ENCODE data around the gene DST. TPM values are rescaled to one million over a fixed set of nuclear protein-coding genes. Genes with fewer than 3 reads are reported as not detected.

The DST gene
- polyA plus RNA-seq, 3 donors, result 20.1 to 91.7 (median 36.9) TPM

DNA sequence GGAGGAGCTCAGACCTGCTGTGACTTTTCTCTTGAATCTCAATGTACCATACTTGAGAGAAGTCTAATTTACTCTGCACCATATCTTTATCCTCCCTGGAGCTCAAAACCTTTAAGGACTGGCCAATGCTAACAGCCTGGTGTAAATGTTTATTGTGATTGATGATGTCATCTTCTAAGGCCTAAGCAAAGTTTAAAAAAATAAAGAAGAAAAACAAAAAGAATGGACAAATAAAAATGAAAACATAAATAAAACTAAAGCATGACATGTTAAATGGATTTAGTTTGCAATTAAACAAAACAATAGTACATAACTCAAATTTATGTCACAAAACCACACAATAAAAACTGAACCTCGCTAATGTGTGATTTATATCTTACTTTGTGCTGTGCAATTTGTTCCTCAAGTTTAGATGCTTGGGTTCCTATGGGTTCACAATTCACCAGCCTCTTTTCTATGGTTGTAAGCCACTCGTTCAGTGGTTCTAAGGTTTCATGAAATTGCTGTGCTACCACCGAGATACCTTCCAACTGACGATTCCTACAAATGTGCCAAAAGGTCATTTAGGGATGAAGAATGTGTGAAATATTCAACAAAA, 113.0 kb downstream of the DST start:
- 79 to 92% (median 80%) methylated on average over 4 of the region's 4 CpGs for WGBS, 3 donors
- no peak overlapping the region for H3K27ac ChIP-seq (ENCODE audit: low read depth, low read length)

DNA sequence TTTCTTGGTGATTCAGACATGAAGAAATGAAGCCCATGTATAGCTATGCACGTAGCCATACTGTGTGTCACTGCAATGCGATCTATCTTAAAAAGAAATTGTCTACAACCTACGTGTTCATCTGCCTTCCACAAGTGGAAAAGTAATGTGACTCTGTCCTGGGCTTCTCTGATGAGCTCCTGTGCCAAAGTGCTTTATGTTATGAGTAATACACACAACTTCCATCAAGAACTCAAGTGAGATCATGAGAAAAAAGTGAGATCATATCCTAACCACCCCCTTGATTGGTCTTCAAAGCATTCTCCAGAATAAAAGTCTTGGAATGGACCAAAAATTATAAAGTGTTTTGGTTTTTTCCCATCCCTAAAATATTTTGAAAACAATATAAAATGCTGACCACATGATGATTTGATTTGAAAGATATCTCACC, 114.3 kb downstream of the DST start:
- no peak overlapping the region for H3K27ac ChIP-seq (ENCODE audit: low read depth, low read length)
- 72 to 92% (median 81%) methylated on average over 3 of the region's 3 CpGs for WGBS, 3 donors

DNA sequence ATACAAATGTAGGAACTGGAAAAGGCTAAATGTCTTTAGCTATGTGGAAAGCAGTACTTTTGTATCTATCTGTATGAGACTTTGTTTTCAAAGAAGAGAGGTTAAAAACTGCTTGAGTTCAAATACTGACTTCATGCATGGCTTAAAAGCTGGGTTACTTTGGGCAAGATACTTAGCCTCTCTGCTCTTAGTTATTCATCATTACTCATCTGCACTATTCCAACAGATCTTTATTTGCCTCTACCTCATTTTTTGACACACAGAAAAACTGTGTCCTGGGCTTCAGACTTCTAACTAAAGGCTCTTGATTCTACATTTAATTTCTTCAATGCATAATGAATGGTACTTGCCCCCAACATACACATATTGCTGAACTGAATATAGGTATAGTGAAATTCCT, 114.8 kb downstream of the DST start:
- no peak overlapping the region for H3K27ac ChIP-seq (ENCODE audit: low read depth, low read length)

DNA sequence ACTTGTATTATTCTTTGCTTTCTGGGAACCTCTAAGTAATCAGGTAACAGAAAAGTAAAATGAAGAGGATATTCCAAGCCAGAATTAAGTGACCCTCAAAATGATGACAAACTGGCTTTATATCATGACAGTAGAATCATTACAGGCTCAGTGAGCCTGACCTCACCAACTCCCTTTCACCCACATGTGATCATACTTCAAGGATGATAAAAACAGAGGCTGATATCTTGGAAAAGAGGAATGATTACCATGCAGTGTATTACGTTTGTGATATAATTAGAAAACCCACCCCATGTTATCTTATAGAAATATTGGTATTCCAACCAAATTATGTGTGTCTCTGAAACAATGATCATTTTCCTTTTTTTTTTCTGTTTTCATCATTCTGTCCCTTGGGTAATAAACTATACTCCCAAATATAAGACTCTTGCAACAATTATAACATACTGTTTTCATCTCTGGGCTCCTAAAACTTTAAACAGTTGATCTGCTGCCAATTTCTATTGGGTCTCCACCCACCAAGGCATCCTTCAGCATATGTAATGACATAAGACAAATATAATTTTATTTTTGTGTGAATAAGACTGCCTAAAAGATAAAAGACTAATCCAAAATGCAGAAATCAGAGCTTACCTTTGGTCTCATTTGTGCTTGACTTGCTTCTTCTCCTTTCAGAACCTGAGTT, 115.7 kb downstream of the DST start:
- H3K27ac ChIP-seq (ENCODE audit: low read depth, low read length), result no peak overlapping the region
- 36 to 45% (median 44%) methylated on average over 1 of the region's 1 CpG for WGBS, 3 donors

DNA sequence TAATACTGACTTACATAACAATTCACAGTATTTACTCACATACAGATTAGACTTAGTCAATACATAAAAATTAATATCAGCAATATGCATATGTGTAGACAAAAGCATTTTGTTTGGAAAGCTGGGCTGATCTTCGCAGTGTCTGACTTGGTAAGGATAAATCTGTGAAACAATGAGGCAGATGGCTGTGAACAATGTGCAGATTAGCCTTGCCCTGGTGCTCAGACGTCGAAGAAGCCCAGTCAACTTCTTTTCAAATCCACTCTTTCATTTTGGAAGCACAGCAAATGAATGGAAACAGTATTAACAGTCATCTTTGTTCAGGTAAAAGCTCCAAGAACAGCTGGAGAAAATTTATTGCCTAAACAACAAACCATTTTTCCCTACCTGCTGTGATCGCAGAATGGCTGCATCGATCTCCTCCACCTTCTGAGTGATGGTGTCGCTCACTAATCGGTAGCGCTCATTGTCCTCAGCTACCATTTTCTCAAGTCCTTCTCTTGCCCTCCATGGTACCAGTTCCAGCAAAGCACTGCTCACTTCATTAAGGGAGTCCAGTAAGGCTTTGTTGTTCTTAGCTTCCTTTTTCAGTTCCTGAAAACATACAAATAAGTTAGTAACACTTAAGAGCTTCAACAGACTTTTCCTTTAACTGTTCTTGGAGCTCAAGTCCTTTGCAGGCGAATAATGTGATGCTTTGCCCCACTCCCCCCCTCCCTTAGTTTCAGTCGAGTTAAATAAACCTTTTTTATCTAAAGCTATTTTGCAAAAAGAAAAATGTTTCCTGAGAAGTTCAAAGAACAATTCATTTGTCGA, 116.5 kb downstream of the DST start:
- WGBS, 3 donors, result 61 to 77% (median 71%) methylated on average over 11 of the region's 11 CpGs
- H3K27ac ChIP-seq (ENCODE audit: low read depth, low read length), result no peak overlapping the region

DNA sequence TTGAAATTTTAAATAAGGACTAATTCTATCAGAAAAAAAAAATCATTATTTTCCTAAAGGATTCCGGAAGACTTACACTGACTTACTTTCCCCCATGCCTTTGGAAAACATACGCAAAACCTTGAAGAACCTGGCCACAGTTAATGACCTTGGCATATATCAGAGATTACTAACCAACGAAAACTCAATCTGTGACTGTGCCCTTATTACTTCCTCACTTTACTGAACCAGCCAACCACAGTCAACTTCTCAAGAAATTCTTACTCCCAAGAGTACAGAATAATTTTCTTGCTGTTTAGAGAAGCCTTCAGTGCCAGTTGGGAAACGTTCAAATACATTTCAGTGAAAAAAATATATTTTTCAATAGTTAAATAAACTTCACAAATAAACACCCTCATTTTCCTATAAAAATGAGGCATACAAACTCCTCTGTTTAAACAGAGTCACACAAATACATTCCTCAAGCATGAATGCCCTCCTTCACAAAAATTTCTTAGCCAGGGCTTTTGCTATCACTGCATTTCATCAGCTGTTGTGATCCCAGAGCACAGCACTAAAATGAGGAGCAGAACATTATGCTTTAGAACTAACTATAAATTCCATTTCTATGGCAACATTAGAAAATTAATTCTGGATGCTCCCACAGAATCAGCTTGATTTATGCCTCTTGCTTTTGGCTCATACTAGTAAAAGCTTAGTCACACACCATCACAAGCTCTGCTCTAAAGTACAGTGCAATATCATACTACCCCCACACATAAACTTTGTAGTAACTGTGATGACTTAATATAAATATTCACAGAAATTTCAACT, 117.6 kb downstream of the DST start:
- 26 to 53% (median 50%) methylated on average over 4 of the region's 4 CpGs for WGBS, 3 donors
- H3K27ac ChIP-seq (ENCODE audit: low read depth, low read length), result no peak overlapping the region

DNA sequence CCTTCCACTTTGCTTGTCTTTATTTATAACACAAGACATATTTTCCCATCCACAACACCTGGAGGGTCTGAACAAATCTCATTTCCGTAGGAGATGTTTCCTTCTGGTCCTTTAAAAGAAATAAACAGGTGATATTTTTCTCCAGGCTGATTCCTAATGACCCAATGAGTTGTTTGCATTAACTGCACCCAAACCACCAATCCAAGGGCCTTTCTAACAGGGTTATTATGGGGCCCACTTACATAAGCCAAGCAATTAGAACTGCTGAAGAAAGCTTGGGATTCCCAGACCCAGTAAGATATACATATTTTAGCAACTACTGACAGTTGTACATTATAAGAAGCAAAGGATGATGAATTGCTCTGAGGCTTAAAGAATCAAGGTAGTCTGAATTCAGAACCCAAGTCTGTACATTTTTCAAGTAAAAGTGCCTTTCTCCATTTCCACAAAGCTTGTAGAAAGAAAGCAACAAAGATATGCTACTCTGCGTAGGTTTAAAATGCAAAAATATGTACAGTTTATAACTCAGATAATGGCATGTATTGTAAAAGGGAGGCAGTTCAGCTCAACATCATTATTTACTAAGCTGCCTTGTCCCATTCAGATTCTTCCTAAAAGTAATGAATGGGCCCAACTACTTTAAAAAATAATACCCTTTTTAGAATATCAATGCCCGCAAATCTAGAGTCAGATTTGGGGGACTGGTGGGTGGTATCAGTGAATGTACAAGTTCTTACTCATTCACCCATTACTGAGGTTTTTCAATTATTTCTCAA, 120.0 kb downstream of the DST start:
- WGBS, 3 donors, result 78 to 91% (median 87%) methylated on average over 3 of the region's 3 CpGs
- no peak overlapping the region for H3K27ac ChIP-seq (ENCODE audit: low read depth, low read length)

DNA sequence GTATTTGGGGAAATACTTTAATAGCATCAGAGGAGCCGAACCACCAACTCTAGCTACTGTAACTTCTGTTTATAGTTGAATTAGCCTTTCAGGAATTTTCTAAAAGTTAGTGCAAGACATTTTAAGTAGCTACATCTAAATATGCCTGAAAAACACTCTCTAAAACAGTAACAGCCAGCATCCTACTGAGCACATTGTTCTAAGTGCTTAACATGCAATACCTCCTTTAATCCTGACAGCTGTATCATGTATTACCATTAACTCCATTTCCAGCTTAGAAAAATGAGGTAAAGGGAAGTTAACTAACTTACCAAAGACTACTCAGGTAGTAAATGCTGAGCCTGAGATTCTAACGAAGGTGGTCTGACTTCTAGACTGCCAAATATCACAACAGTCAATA, 120.7 kb downstream of the DST start:
- 53 to 77% (median 77%) methylated on average over 2 of the region's 2 CpGs for WGBS, 3 donors
- no peak overlapping the region for H3K27ac ChIP-seq (ENCODE audit: low read depth, low read length)

DNA sequence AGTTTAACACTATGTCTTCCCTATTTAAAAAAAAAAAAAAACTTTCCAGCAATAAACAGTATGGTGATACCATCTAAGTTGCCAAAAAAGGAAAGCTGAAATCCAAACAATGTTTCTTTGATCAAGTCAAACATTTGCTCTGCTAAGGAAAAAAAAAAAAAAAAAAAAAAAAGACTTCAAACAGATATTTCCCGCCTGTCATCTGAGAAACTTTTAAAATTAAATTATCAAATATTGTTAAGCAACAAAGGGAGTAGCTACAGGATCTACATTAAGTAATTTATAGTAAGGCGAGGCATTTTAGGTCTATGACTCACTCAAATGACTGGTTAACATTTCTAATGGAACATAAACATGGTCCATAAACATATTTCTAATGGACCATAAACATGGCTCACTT, 121.2 kb downstream of the DST start:
- H3K27ac ChIP-seq (ENCODE audit: low read depth, low read length), result no peak overlapping the region
- WGBS, 3 donors, result 48 to 90% (median 89%) methylated on average over 2 of the region's 2 CpGs

DNA sequence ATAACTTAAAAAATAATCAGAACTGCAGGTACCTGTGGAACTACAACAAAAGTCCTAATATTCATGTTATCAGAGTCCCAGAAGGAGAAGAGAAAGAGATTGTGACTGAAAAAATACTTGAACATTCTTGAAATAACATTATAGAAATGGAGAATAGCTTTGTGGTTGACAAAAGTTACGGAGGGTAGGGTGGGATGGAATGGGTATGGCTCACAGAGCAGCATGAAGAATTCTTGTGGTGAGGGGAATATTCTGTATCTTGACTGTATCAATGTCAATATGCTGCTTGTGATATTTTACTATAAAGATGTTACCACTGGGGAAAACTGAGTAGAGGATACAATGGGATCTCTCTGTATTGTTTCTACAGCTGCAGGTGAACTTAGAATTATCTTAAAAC, 122.5 kb downstream of the DST start:
- 91 to 99% (median 92%) methylated on average over 1 of the region's 1 CpG for WGBS, 3 donors
- no peak overlapping the region for H3K27ac ChIP-seq (ENCODE audit: low read depth, low read length)

DNA sequence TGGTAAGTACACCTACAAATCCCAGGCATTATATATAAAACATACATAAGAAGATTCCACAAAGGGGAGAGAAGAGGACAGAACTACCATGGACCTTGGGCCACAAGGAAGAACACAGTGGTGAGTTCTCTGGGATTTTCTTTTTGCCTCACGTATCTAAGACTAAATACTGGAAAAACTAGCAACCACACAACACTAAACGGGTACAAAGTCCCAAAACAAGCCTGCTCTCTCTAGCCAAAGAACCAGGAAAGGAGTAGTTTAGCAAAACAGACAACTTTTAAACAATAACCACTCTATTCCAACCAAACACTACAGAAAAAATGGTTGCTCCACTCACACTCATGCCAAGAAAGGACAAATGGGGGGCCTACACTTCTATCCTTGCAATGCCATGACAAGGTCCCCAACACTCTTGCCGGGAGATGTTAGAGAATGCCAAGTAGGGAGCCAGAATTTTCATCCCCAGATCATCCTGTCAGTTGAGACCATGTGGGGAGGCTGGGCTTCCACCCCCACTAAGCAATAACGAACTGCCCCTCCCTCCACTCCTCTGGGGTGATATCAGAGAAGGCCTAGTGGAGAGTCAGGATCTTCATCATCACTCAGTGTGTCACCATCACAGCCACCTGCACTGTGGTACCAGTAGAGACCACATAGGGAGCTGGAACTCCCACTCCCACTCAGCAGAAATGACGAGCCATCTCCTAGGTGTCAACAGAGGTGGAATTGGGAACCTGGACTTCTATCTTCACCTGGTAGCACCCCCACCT, 123.5 kb downstream of the DST start:
- WGBS, 3 donors, result 70 to 74% (median 72%) methylated on average over 5 of the region's 5 CpGs
- no peak overlapping the region for H3K27ac ChIP-seq (ENCODE audit: low read depth, low read length)

DNA sequence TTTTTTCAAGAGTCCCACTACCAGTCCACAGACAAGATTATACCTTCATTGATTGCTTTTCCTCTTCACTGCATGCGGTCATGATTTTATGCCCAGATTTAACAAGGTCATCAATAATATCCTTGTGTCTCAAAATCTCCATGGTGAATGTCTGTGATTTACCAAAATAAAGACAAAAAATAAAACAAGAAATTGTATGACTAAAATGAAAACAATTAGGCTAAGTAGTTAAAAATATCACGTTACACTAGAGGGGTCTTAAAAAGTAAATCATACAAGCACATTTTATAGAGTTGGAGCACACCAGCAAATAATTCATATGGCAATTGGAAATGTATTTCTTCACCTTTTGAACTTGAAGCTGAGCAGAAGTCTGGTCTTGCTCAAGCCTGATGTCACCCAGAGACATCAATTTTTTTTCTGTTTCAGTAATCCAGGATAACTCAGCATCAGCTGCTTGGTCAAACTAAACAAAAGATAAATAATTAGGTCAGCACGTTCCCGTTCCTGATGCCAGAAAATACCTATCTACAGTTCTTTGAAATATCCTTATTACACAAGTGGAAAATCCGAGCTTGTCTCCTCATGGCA, 125.4 kb downstream of the DST start:
- no peak overlapping the region for H3K27ac ChIP-seq (ENCODE audit: low read depth, low read length)
- WGBS, 3 donors, result 49 to 59% (median 56%) methylated on average over 5 of the region's 5 CpGs

DNA sequence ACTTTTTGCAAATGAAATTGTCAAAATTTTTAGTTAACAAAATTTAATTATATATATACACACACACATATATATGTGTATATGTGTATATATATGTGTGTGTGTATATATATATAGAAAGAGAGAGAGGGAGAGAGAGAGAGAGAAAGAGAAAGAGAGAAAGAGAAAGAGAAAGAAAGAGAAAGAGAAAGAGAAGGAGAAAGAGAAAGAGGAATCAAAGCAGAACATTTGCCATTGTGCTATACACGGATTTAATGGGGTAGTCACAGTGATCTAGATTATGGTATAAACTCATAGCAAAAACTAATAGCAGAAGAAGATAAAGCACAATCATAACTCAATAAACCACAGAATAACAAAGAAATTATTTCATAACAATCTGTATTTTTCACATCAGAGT, 126.7 kb downstream of the DST start:
- H3K27ac ChIP-seq (ENCODE audit: low read depth, low read length), result no peak overlapping the region
- WGBS, 3 donors, result 64 to 91% (median 66%) methylated on average over 1 of the region's 1 CpG

DNA sequence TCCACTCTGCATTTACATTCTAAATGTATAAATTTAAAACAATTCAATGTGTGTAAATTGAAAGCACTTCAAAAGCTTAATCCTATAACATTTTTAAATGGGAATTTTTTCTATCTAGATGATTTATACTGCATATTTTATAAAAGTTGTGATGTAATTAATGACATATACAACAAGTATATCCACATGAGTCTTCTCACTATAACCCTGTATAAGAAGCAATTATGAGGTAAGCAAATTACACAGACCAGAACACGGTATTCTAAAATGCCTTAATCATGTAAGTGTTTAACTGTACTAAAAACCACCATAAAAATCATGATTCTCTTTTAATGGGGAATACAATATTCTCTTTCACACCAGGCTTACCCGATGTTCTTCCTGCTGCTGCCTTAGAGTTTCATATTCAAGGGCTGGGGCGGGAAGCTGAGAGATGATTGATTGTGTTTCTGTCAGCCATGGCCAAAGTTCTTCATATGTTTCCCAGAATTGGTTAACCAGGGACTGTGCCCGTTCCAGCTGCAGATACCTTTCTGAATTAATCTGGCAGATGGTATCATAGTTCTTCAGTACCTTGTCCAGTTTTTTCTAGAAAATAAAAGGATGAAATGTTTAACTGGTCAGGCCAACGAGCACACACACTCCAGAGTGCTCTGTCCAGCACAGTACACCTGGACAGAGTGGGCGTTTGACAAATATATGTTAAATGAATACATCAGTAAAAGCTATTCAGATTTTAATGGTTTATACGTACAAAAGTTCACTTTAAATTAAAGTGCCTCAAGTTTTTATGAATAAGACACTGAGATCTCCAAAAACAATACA, 127.4 kb downstream of the DST start:
- 43 to 68% (median 63%) methylated on average over 7 of the region's 7 CpGs for WGBS, 3 donors
- H3K27ac ChIP-seq (ENCODE audit: low read depth, low read length), result no peak overlapping the region

DNA sequence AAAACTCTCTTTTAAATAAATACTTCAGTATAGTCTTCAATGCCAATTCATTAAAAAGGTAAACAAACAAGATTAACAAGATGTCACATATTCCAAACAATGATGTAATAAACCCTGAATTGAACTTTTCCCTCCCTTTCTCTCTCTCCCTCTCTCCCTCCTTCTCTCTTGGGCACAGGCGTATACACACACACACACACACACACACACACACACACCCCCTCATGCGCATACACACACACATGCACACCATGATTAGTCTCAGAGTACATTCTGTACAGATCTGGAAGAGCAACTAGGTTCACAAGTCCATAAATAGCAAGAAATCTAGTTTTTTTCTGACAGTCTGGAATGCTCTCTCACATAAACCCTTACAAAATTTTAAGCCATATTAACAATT, 128.3 kb downstream of the DST start:
- H3K27ac ChIP-seq (ENCODE audit: low read depth, low read length), result no peak overlapping the region
- WGBS, 3 donors, result 23 to 33% (median 29%) methylated on average over 2 of the region's 2 CpGs

DNA sequence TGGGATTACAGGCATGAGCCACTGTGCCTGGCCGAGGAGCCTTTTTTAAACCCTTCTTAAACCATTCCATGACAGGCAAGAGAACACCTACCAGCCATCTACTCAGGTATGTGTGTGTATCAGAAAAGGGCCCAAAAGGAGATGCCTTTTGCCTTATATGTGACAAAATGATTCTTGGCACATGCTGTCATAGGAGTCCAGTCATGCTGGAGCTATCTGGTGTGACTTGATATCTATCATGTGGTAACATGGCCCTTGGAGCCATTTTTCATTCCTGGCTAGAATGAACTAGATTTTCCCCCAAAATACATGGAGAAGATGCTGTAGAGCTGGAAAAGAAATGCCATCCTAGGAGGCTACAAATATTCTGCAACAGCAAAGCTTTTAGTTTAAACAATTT, 129.1 kb downstream of the DST start:
- 92 to 100% (median 93%) methylated on average over 1 of the region's 1 CpG for WGBS, 3 donors
- H3K27ac ChIP-seq (ENCODE audit: low read depth, low read length), result no peak overlapping the region
